ENCODE results near the gene ENOX1.
"Not testable (repeated sequence)": the region's sequence is repeated elsewhere in the genome, so short reads cannot be mapped to it uniquely, and the experiment has no call there.

DNA sequence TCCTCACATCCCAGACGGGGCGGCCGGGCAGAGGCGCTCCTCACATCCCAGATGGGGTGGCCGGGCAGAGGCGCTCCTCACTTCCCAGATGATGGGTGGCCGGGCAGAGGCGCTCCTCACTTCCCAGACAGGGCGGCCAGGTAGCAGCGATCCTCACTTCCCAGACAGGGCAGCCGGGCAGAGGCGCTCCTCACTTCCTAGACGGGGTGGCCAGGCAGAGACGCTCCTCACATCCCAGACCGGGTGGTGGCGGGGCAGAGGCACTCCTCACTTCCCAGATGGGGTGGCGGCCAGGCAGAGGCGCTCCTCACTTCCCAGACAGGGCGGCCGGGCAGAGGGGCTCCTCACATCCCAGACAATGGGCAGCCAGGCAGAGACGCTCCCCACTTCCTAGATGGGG, 370.4 kb downstream of the ENOX1 start:
- not testable (repeated sequence) for TF ChIP-seq EZH2, EZH2phosphoT487 (IDR thresholded peaks at IDR 0.05)
- TF ChIP-seq, protein P1, sequence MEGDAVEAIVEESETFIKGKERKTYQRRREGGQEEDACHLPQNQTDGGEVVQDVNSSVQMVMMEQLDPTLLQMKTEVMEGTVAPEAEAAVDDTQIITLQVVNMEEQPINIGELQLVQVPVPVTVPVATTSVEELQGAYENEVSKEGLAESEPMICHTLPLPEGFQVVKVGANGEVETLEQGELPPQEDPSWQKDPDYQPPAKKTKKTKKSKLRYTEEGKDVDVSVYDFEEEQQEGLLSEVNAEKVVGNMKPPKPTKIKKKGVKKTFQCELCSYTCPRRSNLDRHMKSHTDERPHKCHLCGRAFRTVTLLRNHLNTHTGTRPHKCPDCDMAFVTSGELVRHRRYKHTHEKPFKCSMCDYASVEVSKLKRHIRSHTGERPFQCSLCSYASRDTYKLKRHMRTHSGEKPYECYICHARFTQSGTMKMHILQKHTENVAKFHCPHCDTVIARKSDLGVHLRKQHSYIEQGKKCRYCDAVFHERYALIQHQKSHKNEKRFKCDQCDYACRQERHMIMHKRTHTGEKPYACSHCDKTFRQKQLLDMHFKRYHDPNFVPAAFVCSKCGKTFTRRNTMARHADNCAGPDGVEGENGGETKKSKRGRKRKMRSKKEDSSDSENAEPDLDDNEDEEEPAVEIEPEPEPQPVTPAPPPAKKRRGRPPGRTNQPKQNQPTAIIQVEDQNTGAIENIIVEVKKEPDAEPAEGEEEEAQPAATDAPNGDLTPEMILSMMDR (IDR thresholded peaks at IDR 0.05): not testable (repeated sequence)
